ENCODE measurements around the gene SGSM2.

The SGSM2 gene

DNA sequence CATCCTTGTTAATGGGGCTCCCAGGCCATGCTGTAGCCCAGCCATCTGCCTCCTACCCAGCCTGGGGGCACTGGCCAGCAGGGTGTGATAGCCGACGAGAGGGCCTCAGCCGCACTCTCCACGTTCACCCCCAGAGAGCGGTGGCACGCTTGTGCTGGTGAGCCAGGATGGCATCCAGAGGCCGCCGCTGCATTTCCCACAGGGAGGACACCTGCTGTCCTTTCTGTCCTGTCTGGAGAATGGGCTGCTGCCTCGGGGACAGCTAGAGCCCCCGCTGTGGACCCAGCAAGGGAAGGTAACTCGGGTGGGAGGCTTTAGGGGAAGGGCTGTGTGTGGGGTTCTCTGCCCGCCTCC is 27.4 kb downstream of the SGSM2 start:
- no peak overlapping the region for H3K4me3 ChIP-seq (ENCODE audit: low read length)
- DNase-seq (ENCODE audit: low read depth, low spot score) = no peak

- no peak overlapping the region for H3K4me3 ChIP-seq (ENCODE audit: low read length)
- DNase-seq (ENCODE audit: low read depth, low spot score) = no peak
These were observed 27.8 kb downstream of the SGSM2 start for GRCh38 chr17:2365132-2365531.

GRCh38 chr17:2366747-2367494 is 29.6 kb downstream of the SGSM2 start:
- DNase-seq (ENCODE audit: low read depth, low spot score) = no peak
- H3K4me3 ChIP-seq (ENCODE audit: low read length) = no peak overlapping the region

GRCh38 chr17:2368359-2368758 is 31.1 kb downstream of the SGSM2 start:
- H3K4me3 ChIP-seq (ENCODE audit: low read length) = no peak overlapping the region
- no peak for DNase-seq (ENCODE audit: low read depth, low spot score)

GRCh38 chr17:2369039-2369438 is 31.7 kb downstream of the SGSM2 start:
- DNase-seq (ENCODE audit: low read depth, low spot score) = no peak
- no peak overlapping the region for H3K4me3 ChIP-seq (ENCODE audit: low read length)

- no peak for DNase-seq (ENCODE audit: low read depth, low spot score)
- H3K4me3 ChIP-seq (ENCODE audit: low read length) = no peak overlapping the region
These were observed 32.4 kb downstream of the SGSM2 start for GRCh38 chr17:2369551-2370210.

- H3K4me3 ChIP-seq (ENCODE audit: low read length) = no peak overlapping the region
- no peak for DNase-seq (ENCODE audit: low read depth, low spot score)
These were observed 32.9 kb downstream of the SGSM2 start for GRCh38 chr17:2370211-2370589.

DNA sequence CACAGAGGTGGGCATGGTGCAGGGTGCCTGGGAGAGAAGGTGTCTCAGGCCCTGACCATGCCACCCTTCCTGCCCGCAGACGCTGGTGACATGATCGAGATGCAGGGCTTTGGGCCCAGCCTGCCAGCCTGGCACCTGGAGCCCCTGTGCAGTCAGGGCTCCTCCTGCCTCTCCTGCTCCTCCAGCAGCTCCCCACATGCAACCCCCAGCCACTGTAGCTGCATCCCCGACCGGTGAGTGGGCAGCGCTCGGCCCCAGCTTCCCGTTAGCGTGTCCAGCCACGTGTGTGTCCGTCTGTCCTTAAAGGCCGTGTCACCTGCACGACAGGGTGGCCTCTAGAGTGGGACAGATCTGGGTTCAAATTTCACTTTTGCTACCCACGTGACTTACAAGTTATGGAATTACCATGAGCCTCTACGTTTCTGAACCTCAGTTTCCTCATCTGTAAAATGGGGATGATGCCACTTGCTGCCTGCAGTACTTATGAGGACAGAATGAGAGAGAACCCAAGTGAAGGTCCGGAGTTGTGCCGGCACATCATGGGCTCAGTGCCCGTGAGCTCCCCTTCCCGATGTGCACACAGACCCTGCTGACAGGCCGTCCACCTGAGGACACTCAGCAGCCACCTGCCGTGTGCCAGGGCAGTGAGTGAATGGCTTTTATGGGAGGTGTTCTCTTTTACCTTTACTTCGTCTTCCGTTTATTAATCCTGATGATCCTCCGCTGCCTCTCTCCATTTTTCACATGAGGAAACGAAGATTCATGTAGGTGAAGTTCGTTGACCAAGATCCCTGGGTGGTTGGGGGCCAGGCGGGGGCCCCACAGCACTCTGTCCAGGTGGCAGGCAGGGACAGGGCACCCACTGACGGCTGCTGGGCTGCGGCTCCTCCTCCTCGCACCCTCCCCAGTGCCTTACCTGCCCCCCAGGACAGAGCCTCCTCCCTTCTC is 34.2 kb downstream of the SGSM2 start:
- no peak overlapping the region for H3K4me3 ChIP-seq (ENCODE audit: low read length)
- no peak for DNase-seq (ENCODE audit: low read depth, low spot score)

- H3K4me3 ChIP-seq (ENCODE audit: low read length) = no peak overlapping the region
- DNase-seq (ENCODE audit: low read depth, low spot score) = no peak
These were observed 34.9 kb downstream of the SGSM2 start for GRCh38 chr17:2372180-2372579.

GRCh38 chr17:2372681-2373080 is 35.4 kb downstream of the SGSM2 start:
- no peak for DNase-seq (ENCODE audit: low read depth, low spot score)
- H3K4me3 ChIP-seq (ENCODE audit: low read length) = no peak overlapping the region

GRCh38 chr17:2373179-2373578 is 35.9 kb downstream of the SGSM2 start:
- DNase-seq (ENCODE audit: low read depth, low spot score) = no peak
- no peak overlapping the region for H3K4me3 ChIP-seq (ENCODE audit: low read length)

- no peak overlapping the region for H3K4me3 ChIP-seq (ENCODE audit: low read length)
- DNase-seq (ENCODE audit: low read depth, low spot score) = no peak
These were observed 37.4 kb downstream of the SGSM2 start for GRCh38 chr17:2374549-2375285.

- no peak for DNase-seq (ENCODE audit: low read depth, low spot score)
- no peak overlapping the region for H3K4me3 ChIP-seq (ENCODE audit: low read length)
These were observed 38.1 kb downstream of the SGSM2 start for GRCh38 chr17:2375406-2375805.

DNA sequence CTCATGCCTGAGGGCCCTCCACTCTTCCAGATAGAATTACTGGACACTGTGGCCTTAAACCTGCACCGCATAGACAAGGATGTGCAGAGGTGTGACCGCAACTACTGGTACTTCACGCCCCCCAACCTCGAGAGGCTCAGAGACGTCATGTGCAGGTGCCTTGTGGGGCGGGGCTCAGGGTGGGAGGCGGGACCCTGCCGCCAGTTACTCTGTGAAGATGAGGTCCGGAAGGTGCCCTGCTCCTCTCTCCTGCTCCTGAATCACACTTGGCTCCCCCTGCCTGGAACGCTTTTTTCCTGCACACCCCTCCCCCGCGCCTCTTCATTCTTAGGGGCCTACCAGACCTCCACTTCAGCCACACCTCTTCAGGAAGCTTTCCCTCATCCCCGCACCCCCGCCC is 38.8 kb downstream of the SGSM2 start:
- no peak overlapping the region for H3K4me3 ChIP-seq (ENCODE audit: low read length)

GRCh38 chr17:2377659-2378058 is 40.4 kb downstream of the SGSM2 start:
- H3K4me3 ChIP-seq (ENCODE audit: low read length) = no peak overlapping the region
- no peak for DNase-seq (ENCODE audit: low read depth, low spot score)

More for the DNA sequence above, 38.8 kb downstream of the SGSM2 start:
- no peak for DNase-seq (ENCODE audit: low read depth, low spot score)

DNA sequence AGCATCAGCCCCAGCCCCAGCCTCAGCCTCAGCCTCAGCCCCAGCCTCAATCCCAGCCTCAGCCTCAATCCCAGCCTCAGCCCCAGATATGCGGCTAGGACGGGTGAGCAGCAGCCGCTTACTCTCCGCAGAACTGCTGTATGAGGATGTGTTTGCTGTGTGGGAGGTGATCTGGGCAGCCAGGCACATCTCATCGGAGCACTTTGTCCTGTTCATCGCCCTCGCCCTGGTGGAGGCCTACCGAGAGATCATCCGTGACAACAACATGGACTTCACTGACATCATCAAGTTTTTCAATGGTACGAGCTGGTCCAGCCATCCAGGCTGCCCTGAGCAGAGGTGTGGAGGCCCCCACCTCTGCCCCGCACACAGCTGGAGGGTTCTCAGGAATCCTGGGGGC is 41.6 kb downstream of the SGSM2 start:
- DNase-seq (ENCODE audit: low read depth, low spot score) = no peak
- no peak overlapping the region for H3K4me3 ChIP-seq (ENCODE audit: low read length)

DNA sequence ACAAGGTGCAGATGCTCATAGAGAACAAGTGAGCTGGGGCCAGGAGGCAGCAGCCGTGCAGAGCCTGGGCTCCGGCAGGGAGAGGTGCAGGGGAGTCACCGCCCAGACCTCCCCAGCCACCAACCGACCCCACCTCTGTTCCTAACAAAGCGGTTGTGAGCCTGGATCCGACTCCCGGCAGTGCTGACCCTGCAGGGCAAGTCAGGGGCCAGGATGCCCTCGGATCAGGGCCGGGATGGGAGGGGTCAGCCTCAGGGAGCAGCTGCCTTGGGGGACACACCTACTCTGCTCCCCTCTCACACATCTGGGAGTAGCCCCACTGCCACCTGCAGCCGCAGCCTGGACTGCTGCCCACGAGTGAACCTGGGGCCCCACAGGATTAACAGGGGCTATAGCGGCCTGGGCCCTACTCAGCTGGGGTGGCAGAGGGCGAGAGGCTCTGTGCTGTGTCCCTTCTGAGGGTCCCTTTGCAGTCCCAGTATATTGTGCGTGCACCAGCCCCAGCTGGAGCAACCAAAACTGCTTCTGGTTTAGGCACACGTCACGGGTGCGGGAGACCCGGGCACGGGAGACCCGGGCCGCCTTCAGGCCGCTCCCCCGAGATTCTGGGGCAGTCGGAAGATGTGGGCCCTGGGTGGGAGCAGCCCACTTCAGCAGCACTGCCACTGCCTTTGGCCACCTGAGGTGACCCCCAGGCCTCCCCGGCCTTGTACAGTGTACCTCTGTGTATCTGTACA is 42.4 kb downstream of the SGSM2 start:
- no peak for DNase-seq (ENCODE audit: low read depth, low spot score)
- H3K4me3 ChIP-seq (ENCODE audit: low read length) = no peak overlapping the region

GRCh38 chr17:2380226-2380922 is 43.1 kb downstream of the SGSM2 start:
- no peak overlapping the region for H3K4me3 ChIP-seq (ENCODE audit: low read length)
- no peak for DNase-seq (ENCODE audit: low read depth, low spot score)
